Esophagus squamous epithelium (tissue), 5 donors: ENCODE measurements around the gene SLC24A3. TPM values are rescaled to one million over a fixed set of nuclear protein-coding genes. Genes with fewer than 3 reads are reported as not detected.

Experiments
- DNase-seq: peaks from one replicate; lab custom pipeline; 2025; lab: John Stamatoyannopoulos, UW
- H3K27ac ChIP-seq, 4 donors: fragments of 200-600 bp; sonication (generic); one replicate each; pipeline ENCODE4 v1.5.1; 2016 to 2019; ENCODE audit warnings: mild to moderate bottlenecking in 1 of 4
- H3K27me3 ChIP-seq, 4 donors: fragments of 200-600 bp; sonication (generic); 1 replicate in 3 of 4; 2 replicates in 1 of 4; pipeline versions ENCODE4 v1.5.1 to v1.6.0; 2017 to 2021; ENCODE audit warnings: antibody characterized with exemption in 1 of 4
- H3K36me3 ChIP-seq, 3 donors: fragments of 200-600 bp; sonication (generic); one replicate each; pipeline ENCODE4 v1.5.1; 2016 to 2019
- H3K4me1 ChIP-seq, 3 donors: fragments of 200-600 bp; sonication (generic); one replicate each; pipeline ENCODE4 v1.5.1; 2017 to 2019
- H3K4me3 ChIP-seq, 4 donors: fragments of 200-600 bp; sonication (generic); 1 replicate in 3 of 4; 2 replicates in 1 of 4; pipeline ENCODE4 v1.5.1; 2016 to 2019; ENCODE audit warnings: mild to moderate bottlenecking in 2 of 4, moderate library complexity in 1 of 4
- H3K9me3 ChIP-seq, 3 donors: fragments of 200-600 bp; sonication (generic); one replicate each; pipeline ENCODE4 v1.5.1; 2016 to 2019
- POLR2A ChIP-seq, 4 donors: fragments of 450-650 bp; IDR thresholded peaks; one replicate each; pipeline ENCODE4 v1.6.1; 2017; ENCODE audit warnings: antibody characterized with exemption in 4 of 4, mild to moderate bottlenecking in 4 of 4, moderate library complexity in 3 of 4
- WGBS, 2 donors: methylation state at CpG; one replicate each; pipeline ENCODE4 v1.1.5; 2018; 5-methylcytosine and 5-hydroxymethylcytosine counted together
- intact Hi-C: fragments of 100-400 bp; cut with DNase I; formaldehyde crosslinking; loops from one replicate; pipeline ENCODE4 v1.15.0; 2022
- total RNA-seq, 4 donors: library from RNA; depleted of rRNA; stranded (reverse); fragments of >200 nt; gene quantifications; one replicate each; pipeline ENCODE4 v1.1.0, GENCODE V29; 2016
- TF ChIP-seq, protein P1 (sequence below), 6 experiments: fragments of 450-650 bp in 4 of 6; fragments of 200-600 bp in 2 of 6; sonication (generic) in 2 of 6; IDR thresholded peaks; one replicate each; pipeline ENCODE4 v1.5.1; 2016 to 2019; ENCODE audit warnings: antibody characterized with exemption in 6 of 6, mild to moderate bottlenecking in 4 of 6, moderate library complexity in 4 of 6
- donor health status: DM: yes; HTN: yes; CAD: no.

SLC24A3 gene
- total RNA-seq, 4 donors from 2014 or later: 3.0 to 8.2 (median 6.1) TPM

- peaks cover 0 to 69% (median 42%) of the 10 kb centered on the region in 3 donors for H3K4me1 ChIP-seq
- no peaks in the 10 kb centered on the region for H3K36me3 ChIP-seq
- DNase-seq: no peak
- peak overlapping the region in 3 of 4 donors; percentile 50 to 75 (median 59) for H3K27ac ChIP-seq
- TF ChIP-seq POLR2A (IDR thresholded peaks at IDR 0.05): no peak
- TF ChIP-seq, protein P1, sequence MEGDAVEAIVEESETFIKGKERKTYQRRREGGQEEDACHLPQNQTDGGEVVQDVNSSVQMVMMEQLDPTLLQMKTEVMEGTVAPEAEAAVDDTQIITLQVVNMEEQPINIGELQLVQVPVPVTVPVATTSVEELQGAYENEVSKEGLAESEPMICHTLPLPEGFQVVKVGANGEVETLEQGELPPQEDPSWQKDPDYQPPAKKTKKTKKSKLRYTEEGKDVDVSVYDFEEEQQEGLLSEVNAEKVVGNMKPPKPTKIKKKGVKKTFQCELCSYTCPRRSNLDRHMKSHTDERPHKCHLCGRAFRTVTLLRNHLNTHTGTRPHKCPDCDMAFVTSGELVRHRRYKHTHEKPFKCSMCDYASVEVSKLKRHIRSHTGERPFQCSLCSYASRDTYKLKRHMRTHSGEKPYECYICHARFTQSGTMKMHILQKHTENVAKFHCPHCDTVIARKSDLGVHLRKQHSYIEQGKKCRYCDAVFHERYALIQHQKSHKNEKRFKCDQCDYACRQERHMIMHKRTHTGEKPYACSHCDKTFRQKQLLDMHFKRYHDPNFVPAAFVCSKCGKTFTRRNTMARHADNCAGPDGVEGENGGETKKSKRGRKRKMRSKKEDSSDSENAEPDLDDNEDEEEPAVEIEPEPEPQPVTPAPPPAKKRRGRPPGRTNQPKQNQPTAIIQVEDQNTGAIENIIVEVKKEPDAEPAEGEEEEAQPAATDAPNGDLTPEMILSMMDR (IDR thresholded peaks at IDR 0.05): no peak
- no peaks in the 10 kb centered on the region for H3K27me3 ChIP-seq
- intact Hi-C loops: no loop called here
- no peaks in the 10 kb centered on the region for H3K9me3 ChIP-seq
- H3K4me3 ChIP-seq: no peak overlapping the region
- 29 to 49% methylated on average over 6 to 7 of the region's 7 CpGs for WGBS, 2 donors
These were observed 102.2 kb downstream of the SLC24A3 start for GRCh38 chr20:19314621-19315020.

DNA sequence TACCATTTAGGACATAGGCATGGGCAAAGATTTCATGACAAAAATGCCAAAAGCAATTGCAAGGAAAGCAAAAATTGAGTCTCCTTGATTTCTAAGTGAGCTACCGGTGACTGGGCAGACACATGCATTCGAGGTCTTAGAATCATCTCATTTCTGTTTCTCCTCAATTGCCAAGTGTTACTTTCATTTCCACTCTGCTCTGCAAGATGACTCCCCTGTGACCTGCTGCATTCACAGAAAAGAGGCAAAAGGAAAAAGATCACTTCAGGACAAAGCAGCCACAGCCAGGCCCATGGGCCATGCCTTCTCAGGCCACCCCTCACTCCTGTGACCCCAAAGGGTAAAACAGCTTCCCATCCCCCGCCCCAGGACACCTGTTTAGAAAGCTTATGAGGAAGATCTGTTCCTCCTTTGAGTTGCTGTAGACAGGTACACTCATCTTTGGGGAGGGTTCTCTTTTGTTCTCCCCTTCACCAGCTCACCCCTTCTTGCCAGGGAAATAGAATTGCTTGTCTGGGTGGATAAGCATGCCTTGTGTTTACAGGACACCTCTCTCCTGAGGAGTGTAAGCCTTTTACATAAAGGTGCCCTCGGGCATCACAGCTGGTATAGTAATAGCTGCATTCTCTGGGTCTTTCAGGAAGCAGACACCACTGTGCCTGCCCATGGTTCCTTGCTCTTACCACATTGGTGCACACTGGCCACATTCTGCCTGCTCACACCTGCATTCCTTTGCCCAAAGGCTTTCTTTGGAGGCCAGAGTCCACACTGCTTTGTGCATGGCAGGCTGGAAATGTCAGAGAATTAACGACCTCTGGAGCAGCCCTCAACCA is 105.0 kb downstream of the SLC24A3 start:
- Histone ChIP-seq H3K4me3 (no peak overlapping the region), H3K9me3 (no peaks in the 10 kb centered on the region), H3K4me1 (peaks cover 0 to 56% (median 30%) of the 10 kb centered on the region in 3 donors), H3K36me3 (no peaks in the 10 kb centered on the region), H3K27ac (no peak overlapping the region), H3K27me3 (no peaks in the 10 kb centered on the region)
- no peak for TF ChIP-seq POLR2A (IDR thresholded peaks at IDR 0.05)
- TF ChIP-seq, protein P1 (IDR thresholded peaks at IDR 0.05): no peak
- intact Hi-C loops: no loop called here
- DNase-seq: no peak
- WGBS, 2 donors: 41 to 49% methylated on average over 5 of the region's 5 CpGs

DNA sequence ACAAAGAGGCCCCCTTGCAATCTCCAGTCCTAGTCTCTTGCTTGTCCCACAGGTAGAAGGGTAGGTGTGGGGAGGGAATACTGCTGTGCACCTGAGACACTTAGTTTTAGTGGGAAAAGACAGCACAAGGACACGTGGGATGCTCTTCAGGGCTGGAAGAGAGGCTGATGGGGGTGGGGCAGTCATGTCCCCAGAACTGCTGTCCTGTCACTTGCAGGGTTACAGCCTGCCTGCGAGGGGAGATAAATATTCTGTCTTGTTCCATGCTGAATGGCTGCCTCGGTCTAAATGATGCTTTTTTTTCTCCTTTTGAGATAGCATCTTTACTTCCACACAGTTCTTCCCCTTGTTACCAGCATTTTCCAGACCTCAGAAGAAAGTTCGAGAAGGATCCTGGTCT is 106.2 kb downstream of the SLC24A3 start:
- H3K27ac ChIP-seq: no peak overlapping the region
- DNase-seq: no peak
- no peaks in the 10 kb centered on the region for H3K9me3 ChIP-seq
- no peaks in the 10 kb centered on the region for H3K36me3 ChIP-seq
- intact Hi-C loops: no loop called here
- no peak for TF ChIP-seq POLR2A (IDR thresholded peaks at IDR 0.05)
- TF ChIP-seq, protein P1 (IDR thresholded peaks at IDR 0.05): no peak
- no peak overlapping the region for H3K4me3 ChIP-seq
- H3K27me3 ChIP-seq: no peaks in the 10 kb centered on the region
- WGBS, 2 donors: 56 to 73% methylated on average over 4 of the region's 4 CpGs
- H3K4me1 ChIP-seq: peaks cover 0 to 46% (median 24%) of the 10 kb centered on the region in 3 donors

DNA sequence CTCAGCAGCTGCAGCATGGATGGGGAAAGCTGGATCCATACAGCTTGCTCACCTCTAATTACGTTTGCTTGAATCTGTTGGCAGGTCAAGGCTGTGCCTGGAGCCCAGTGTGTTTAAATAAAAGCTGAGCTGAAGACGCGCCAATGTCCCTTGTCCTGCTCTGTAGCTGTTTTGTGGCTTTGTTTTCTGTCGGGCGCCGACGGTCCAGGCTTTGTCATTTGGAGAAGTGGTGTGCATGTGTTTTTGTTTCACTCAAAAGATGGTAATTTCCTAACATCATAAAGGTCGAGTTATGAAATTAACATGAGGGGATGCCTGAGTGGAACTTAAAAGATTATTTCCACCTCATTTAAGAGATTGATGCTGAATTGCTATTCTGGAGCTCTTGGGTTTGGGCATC is 107.6 kb downstream of the SLC24A3 start:
- Histone ChIP-seq H3K36me3 (no peaks in the 10 kb centered on the region), H3K27ac (no peak overlapping the region), H3K9me3 (no peaks in the 10 kb centered on the region), H3K4me3 (no peak overlapping the region), H3K4me1 (peaks cover 0 to 35% (median 16%) of the 10 kb centered on the region in 3 donors), H3K27me3 (no peaks in the 10 kb centered on the region)
- WGBS, 2 donors: 61 to 73% methylated on average over 3 to 8 of the region's 8 CpGs
- intact Hi-C loops: no loop called here
- TF ChIP-seq, protein P1 (IDR thresholded peaks at IDR 0.05): no peak
- no peak for TF ChIP-seq POLR2A (IDR thresholded peaks at IDR 0.05)
- DNase-seq: no peak

GRCh38 chr20:19321176-19321575 is 108.7 kb downstream of the SLC24A3 start:
- Histone ChIP-seq H3K4me3 (no peak overlapping the region), H3K9me3 (no peaks in the 10 kb centered on the region), H3K4me1 (peaks cover 0 to 29% (median 13%) of the 10 kb centered on the region in 3 donors), H3K27me3 (no peaks in the 10 kb centered on the region), H3K36me3 (no peaks in the 10 kb centered on the region), H3K27ac (no peak overlapping the region)
- TF ChIP-seq, protein P1 (IDR thresholded peaks at IDR 0.05): no peak
- TF ChIP-seq POLR2A (IDR thresholded peaks at IDR 0.05): no peak
- intact Hi-C loops: no loop called here
- 77 to 87% methylated on average over 5 of the region's 5 CpGs for WGBS, 2 donors
- DNase-seq: no peak
